Measurements from ENCODE around the gene GAR1.
"Not testable (repeated sequence)": the region's sequence is repeated elsewhere in the genome, so short reads cannot be mapped to it uniquely, and the experiment has no call there.

Gene GAR1

DNA sequence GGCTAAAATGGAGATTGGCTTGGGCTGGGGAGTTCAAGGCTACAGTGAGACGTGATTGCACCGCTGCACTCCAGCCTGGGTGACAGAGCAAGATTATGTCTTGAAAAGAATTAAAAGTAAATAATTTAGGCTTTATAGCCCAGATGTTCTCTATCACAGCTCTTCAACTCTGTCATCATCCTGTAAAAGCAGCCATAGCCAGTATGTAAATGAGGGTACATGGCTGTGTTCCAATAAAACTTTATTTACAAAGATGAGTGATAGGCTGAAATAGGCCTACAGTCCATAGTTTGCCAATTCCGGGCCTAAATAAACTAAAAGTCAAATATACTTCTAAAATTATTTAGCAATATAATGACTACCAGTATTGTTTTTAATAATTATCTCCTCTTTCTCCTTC is 21.4 kb downstream of the GAR1 start:
- in situ Hi-C loops (cut with MboI; ENCODE audit: low sequenced_read_pairs) = no loop called here

DNA sequence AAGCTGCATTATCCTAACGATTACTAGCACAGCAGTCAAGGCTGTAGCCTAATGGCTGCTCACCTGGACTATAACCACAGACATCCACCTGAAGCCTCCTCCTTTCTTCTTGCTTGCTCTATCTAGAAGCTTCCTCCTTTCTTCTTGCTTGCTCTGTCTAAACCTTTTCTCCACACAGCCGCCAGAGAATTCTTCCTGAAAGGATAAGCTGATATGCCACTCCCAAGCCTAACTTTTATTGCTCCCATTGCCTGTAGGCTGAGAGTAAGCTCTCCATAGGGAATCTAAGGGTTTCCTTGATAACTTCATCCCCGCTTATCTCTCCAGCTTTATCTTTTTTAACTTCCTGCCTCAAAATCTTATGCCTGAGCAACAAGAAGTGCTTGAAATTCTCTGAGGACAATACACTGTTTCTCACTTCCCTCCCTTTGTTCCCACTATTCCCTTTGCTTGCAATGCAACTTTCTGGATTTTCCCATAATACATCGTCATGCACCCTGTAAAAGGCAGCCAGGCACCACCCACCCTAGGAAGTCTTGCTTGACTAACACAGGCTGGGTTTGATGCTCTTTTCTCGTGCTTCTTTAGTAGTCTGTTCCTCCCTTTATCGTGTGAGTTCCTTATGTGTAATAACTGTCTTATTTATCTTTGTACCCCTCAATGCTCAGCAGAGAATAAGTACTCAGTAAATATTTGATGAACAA is 31.0 kb downstream of the GAR1 start:
- in situ Hi-C loops (cut with MboI; ENCODE audit: low sequenced_read_pairs) = no loop called here

DNA sequence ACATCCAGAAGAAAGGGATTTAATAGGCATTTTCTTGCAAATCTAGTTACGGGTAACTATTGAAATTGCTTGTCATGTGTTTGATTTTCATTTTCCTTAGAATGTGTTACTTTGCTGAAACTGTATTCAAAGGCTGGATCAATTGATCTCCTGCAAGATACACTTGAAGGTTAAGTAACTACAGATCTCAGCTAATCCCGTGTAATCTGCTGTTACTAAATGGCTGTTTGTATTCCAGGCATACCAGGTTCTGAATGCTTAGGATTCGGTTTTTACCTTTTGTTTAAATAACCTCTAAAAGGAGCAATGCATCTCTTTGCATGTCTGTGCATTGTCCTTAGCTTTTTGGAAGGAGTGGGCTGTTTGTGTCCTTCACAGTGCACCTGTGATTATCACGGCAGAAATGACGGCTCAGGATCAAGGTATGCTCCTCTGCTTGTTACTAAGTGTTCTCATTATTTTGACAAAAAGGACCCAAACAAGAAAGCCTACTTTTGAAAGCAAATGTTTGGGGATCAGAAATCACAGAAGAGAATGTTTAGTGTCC is 32.4 kb downstream of the GAR1 start, which contains the start of gene LRIT3:
LRIT3 (plus strand) TSS at position 212 of the 547 bp plus-strand sequence; CDS start at position 307, 95 bp downstream.
- in situ Hi-C loops (cut with MboI; ENCODE audit: low sequenced_read_pairs) = no loop called here

DNA sequence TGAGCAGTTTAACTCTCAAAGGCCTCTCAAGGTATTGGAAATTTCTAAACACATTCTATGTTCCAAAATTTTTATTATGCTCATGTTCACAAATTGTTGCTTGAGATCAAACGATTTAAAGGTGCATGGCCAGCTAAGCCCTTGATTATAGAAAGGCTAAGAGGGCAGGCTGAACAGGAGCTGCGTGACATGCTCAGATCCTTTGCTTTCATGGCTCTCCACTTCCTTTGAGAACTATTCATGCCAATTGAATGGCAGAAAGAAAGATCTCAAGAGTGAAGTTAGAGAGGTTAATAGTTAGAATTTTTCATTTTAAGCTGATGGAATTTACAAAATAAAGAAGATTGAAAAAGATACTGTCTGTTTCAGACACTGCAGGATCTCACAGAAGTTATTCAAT is 32.9 kb downstream of the GAR1 start:
- in situ Hi-C loops (cut with MboI; ENCODE audit: low sequenced_read_pairs) = no loop called here

DNA sequence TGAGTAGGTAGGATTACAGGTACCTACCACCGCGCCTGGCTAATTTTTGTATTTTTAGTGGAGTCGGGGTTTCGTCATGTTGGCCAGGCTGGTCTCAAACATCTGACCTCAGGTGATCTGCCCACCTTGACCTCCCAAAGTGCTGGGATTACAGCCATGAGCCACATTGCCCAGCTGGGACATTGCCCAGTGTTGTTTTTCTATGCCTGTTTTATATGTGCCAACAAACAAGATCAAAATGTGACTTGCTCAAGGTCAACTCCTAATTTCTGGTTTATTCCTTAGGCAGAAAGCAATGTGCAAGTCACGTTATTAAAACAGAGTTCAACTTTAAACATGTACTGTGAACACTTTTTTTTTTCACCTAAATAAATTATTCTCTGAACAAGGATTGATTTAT is 35.0 kb downstream of the GAR1 start:
- in situ Hi-C loops (cut with MboI; ENCODE audit: low sequenced_read_pairs) = no loop called here

DNA sequence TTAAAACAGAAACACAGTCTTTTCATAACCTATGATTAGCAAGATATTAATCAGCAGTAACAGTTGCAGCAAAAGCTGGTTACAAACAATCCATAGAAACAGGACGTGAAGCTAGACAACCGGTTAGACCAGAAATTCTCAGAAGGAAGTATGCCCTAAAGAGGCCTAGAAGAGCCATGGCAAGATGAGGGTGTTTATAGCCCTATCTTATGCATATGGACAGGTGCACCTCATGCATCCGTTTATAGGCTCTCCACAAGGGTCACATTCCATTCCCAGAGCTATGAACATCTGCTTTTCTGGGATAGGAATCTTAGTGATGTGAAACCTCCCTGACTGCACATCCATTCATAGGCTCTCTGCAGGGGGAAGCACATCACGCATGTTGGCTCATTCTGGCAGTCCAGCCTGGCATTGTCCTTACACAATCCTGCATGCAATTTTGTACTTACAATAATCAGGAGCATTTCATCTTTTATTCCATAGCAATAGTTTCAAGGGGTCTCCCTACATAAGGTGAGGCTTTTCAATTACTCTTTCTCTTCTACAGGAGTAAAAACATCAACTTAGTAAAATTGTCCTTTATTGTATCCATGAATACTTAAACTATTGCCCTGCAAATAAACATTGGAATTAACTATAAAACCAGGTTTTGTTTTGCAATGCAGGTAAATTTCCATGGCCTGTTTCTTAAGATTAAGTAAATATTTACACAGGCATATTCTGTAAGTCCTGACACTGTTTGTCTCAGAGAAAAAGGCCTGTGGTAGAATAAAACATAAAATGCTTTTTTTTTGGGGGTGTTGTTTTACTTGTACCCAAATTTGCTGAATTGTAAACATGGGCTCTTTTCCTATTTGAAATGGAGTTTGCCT is 44.1 kb downstream of the GAR1 start:
- in situ Hi-C loops (cut with MboI; ENCODE audit: low sequenced_read_pairs) = not testable (repeated sequence)

DNA sequence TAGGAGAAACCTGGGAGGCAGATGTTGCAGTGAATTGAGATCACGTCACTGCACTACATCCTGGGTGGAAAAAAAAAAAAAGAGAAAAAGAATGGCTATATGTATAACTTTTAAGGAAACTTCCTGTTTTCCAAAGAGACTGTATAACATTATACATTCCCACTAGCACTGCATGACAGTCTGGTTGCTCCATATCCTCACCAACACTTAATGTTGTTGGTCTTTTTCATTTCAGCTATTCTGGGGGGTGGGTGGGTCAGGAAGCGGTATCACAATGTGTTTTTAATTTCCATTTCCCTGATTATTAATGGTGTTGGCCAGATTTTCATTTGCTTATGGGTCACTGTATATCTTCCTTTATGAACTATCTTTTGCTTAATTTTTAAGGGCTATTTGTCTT is 45.7 kb downstream of the GAR1 start:
- in situ Hi-C loops (cut with MboI; ENCODE audit: low sequenced_read_pairs) = no loop called here

DNA sequence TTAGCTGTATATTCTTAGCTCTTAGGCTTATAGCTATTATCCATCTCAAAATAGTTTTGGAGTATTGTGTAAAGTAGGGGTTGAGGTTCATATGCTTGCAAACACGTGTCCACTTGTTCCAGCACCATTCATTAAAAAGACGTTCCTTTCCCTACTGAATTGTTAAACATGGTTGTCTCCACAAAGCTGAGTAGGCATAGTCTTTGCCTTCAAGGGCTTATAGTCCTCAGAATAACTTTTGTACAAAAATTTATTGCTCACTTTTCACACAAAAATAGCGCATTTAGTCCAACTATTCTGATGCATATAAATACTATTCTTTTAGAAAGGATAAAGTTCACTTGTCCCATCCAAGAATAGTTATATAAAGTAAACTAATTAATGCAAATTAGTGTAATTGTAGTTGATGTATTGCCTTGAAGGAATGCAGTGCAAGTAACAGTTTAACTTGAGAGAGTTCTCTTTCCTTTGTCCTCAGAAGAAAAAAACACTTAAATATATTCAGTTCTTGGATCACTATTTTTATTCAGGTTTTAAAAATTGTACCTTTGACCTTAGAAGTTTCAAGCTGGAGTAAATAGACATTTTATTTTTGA is 46.5 kb downstream of the GAR1 start:
- in situ Hi-C loops (cut with MboI; ENCODE audit: low sequenced_read_pairs) = no loop called here

DNA sequence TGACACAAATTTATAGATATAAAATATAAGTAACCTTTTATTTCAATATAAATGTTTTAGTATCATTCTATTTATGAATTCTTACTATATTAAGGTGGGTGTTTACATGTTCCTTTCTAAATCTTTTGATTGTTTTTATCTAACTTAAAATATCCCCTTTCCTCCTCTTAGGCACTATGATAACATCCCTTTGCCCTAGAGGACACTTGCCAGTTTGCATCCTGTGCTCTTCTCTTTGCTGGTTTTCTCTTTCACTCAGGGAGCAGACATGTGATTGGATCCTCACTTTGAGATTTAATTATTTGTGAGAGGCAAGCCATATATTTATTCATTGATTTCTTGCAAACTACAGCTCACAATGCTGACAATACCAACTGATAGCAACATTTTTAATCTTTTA is 48.6 kb downstream of the GAR1 start:
- in situ Hi-C loops (cut with MboI; ENCODE audit: low sequenced_read_pairs) = no loop called here

DNA sequence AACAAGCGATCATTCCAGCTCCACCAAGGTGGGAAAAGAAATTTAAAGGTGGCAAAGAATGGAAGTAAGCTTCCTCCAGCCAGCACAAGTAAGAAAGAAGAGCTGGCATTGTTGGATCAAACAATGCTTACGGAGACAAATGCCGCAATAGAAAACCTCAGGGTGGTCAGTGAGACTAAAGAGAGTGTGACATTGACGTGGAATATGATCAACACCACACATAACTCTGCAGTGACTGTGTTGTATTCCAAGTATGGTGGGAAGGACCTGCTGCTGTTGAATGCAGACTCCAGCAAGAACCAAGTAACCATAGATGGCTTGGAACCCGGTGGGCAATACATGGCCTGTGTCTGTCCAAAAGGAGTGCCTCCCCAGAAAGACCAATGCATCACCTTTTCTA is 54.5 kb downstream of the GAR1 start:
- in situ Hi-C loops (cut with MboI; ENCODE audit: low sequenced_read_pairs) = no loop called here

DNA sequence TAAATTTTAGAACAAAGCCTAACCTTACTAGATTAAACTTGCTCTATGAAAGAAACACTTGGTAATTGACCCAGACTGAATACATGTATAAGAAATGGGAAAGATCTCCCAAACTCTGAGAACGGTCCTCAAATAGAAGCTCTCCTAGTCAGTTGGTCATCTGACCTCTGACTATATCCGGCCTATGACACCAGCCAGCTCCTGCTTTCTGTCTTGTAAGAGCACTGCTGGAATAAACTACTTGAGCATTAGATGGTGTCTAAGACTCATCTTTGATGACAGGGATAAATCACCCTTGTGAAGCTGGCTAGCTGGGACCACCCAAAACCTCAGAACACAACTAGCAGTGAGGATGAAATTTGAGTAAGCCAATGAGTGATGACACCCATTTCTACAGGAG is 56.5 kb downstream of the GAR1 start:
- in situ Hi-C loops (cut with MboI; ENCODE audit: low sequenced_read_pairs) = no loop called here

DNA sequence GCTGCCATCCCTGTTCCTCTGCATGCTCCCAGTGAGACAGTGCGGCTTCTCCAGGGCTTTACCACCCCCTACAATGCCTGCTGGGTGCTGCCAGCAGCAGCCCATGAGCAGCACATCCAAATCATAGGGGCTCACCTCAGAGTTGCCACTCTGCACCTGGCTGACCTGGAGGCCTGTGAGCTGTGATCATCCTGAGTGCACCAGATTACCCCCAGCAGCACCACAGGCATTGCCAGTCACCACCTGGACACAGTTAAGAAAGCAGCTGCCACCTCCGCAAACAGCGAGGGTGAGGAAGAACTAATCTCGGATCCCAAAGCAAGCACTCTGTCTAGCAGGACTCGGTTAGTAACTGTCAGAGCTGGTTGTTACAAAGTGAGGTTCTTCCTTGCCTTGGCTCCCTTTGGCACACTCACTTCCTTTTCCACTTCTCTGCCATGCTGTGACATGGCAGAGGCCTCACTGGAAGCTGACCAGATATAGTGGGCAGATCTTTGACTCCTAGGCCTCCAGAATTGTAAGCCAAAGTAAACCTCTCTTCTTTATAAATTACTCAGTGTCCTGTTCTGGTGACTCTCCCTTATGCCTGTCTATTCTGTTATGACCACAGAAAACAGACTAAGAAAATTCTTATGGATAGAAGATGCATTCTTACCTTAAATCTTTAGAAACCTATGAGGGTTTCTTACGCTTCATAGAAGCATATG is 57.5 kb downstream of the GAR1 start:
- in situ Hi-C loops (cut with MboI; ENCODE audit: low sequenced_read_pairs) = no loop called here

DNA sequence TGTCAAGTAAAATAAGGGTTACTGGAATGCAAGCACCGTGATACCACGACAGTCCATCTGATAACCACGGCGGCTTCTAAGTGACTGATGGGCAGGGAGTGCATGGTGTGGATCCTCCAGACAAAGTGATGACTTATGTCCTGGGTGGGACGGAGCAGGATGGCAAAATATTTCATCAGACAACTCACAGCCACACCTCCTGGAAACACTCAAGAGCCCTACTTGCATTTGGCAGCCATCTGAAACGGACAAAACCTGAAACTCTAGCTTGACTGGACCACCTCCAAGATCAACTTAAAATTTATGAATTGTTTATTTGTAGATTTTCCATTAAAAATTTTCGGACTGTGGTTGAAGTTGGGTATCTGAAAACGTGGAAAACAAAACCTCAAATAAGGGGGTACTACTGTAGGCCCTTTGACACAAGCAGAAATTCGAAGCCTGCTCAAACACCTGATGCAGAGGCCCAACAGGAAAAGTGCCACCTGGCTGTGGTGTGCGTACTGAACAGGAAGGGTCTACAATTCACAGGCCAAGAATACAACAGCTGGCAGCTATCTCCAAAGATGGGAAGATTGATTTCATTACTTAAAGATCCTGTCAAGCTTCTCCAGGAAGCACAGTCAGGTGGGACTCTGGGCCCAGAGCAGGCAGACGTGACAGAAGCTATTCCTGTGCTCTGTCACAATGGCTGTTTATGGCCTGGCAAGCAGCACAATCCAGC is 58.4 kb downstream of the GAR1 start:
- in situ Hi-C loops (cut with MboI; ENCODE audit: low sequenced_read_pairs) = no loop called here

Measured in HL-60/S4 treated with phorbol 12-myristate 13-acetate at 8.2 ng/mL for 4 days and 3 days (cell line).